HG02759 (cell line): ENCODE measurements around the gene PTPRD.

Experiments used
- ATAC-seq: cut with Tn5 transposase; IDR thresholded peaks from one replicate; pipeline ENCODE4 v1.9.1; 2021; ENCODE audit warnings: mild to moderate bottlenecking, moderate library complexity; ENCODE audit not compliant: unreplicated experiment

Gene PTPRD

GRCh38 chr9:8764051-8764450 lies 1848.8 kb downstream of the PTPRD start:
- no peak for ATAC-seq

- no peak for ATAC-seq
Observed at GRCh38 chr9:8762479-8763085, 1850.2 kb downstream of the PTPRD start.

- no peak for ATAC-seq
Observed at GRCh38 chr9:8760000-8760767, 1852.6 kb downstream of the PTPRD start.

GRCh38 chr9:8757881-8758280 lies 1854.9 kb downstream of the PTPRD start:
- ATAC-seq, result no peak

- ATAC-seq, result no peak
Observed at GRCh38 chr9:8754751-8755150, 1858.1 kb downstream of the PTPRD start.

GRCh38 chr9:8751406-8751930 lies 1861.3 kb downstream of the PTPRD start:
- no peak for ATAC-seq

GRCh38 chr9:8750639-8751051 lies 1862.2 kb downstream of the PTPRD start:
- ATAC-seq, result no peak

GRCh38 chr9:8745347-8745746 lies 1867.5 kb downstream of the PTPRD start:
- ATAC-seq, result no peak

- no peak for ATAC-seq
Observed at GRCh38 chr9:8738945-8739344, 1873.9 kb downstream of the PTPRD start.

- ATAC-seq, result no peak
Observed at GRCh38 chr9:8736805-8737204, 1876.0 kb downstream of the PTPRD start.

- no peak for ATAC-seq
Observed at GRCh38 chr9:8734760-8735159, 1878.0 kb downstream of the PTPRD start.

- no peak for ATAC-seq
Observed at GRCh38 chr9:8733131-8733954, 1879.5 kb downstream of the PTPRD start.

GRCh38 chr9:8732367-8733075 lies 1880.3 kb downstream of the PTPRD start:
- no peak for ATAC-seq

- ATAC-seq, result no peak
Observed at GRCh38 chr9:8730618-8731017, 1882.2 kb downstream of the PTPRD start.

- no peak for ATAC-seq
Observed at GRCh38 chr9:8728910-8729309, 1883.9 kb downstream of the PTPRD start.

GRCh38 chr9:8727191-8727590 lies 1885.6 kb downstream of the PTPRD start:
- ATAC-seq, result no peak

- no peak for ATAC-seq
Observed at GRCh38 chr9:8726692-8727091, 1886.1 kb downstream of the PTPRD start.

- ATAC-seq, result no peak
Observed at GRCh38 chr9:8725635-8726034, 1887.2 kb downstream of the PTPRD start.

- no peak for ATAC-seq
Observed at GRCh38 chr9:8724284-8725018, 1888.4 kb downstream of the PTPRD start.

- ATAC-seq, result no peak
Observed at GRCh38 chr9:8723195-8723594, 1889.6 kb downstream of the PTPRD start.
